ENCODE measurements around the gene ARHGAP15.

DNA sequence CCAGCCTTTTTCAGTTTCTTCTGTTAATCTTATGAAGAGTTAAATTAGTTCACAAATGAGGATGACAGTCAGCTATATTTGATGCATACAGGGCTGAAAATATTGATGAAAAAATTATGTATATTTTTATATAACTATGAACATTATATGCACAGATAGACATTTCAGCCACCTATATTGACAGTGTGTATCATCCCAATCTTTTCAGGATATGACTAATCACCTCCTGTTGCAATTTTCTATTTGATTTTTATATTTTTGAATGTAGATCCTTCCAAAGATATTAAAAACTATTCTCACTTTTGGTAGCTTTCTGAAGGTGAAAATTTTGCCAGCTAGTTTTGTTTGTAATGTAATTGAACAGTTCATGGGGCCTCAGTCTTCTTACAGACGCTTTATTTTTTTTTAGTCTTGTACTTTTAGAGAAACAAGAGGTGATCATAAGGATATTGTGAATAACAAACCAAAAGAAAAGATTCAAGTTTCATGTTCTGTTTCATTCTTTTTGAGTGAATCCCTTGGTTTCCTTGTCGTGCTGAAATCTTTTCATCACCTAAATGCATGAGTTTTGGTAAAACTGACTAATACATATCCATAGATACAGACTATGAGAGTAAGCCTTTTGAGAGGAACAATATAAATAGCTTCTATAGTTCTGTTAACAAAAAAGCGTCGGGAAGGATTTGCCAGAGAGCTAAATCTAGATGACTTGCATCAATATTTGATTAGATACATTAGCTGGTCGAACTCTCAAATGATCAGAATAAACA is 123.1 kb downstream of the ARHGAP15 start:
- TF ChIP-seq EZH2 (IDR thresholded peaks at IDR 0.05), result no peak
- TF ChIP-seq POLR2AphosphoS5 (IDR thresholded peaks at IDR 0.05; ENCODE audit: borderline replicate concordance, low read depth, low read length), result no peak
- no peak for TF ChIP-seq FOXP2 (optimal IDR thresholded peaks at IDR 0.05; ENCODE audit: control extremely low read depth, extremely low read length, insufficient read depth)
